Body of pancreas (tissue), 4 donors: ENCODE measurements around the gene RHBDL1. TPM values are rescaled to one million over a fixed set of nuclear protein-coding genes. Genes with fewer than 3 reads are reported as not detected.

Experiments
- ATAC-seq: fragments of 150-250 bp; one replicate; pipeline ENCODE4 v1.9.1; 2016
- DNase-seq, 4 donors: peaks; one replicate each; pipeline ENCODE4 v3.0.0-alpha.2; 2019
- H3K27ac ChIP-seq, 4 donors: fragments of 200-600 bp; sonication (generic); 1 replicate in 3 of 4; 2 replicates in 1 of 4; pipeline versions ENCODE4 v1.5.1 to v1.6.1; 2016 to 2019; ENCODE audit warnings: mild to moderate bottlenecking in 1 of 4, mixed read lengths in 1 of 4, moderate library complexity in 1 of 4
- H3K27me3 ChIP-seq, 2 donors: fragments of 200-600 bp; sonication (generic); one replicate each; pipeline ENCODE4 v1.6.0; 2016; ENCODE audit warnings: mild to moderate bottlenecking in 1 of 2
- H3K36me3 ChIP-seq, 2 donors: fragments of 200-600 bp; sonication (generic); replicated peaks in 1 of 2; 2 replicates each; pipeline ENCODE4 v1.5.1; 2016; ENCODE audit warnings: low read depth in 2 of 2; ENCODE audit not compliant: insufficient read depth in 1 of 2
- H3K4me1 ChIP-seq: fragments of 200-600 bp; sonication (generic); one replicate; pipeline ENCODE4 v1.6.0; 2016
- H3K4me3 ChIP-seq, 2 donors: fragments of 200-600 bp; sonication (generic); 1 replicate in 1 of 2; 2 replicates in 1 of 2; pipeline ENCODE4 v1.5.1; 2016 to 2019
- H3K9me3 ChIP-seq, 3 donors: fragments of 200-600 bp; sonication (generic); 1 replicate in 2 of 3; 2 replicates in 1 of 3; pipeline ENCODE4 v1.5.1; 2016
- POLR2A ChIP-seq, 3 donors: fragments of 450-650 bp; IDR thresholded peaks; one replicate each; pipeline ENCODE4 v1.6.1; 2016; ENCODE audit warnings: antibody characterized with exemption in 3 of 3, mild to moderate bottlenecking in 2 of 3
- WGBS, 2 donors: methylation state at CpG; one replicate each; pipeline ENCODE4 v1.1.5; 2017; 5-methylcytosine and 5-hydroxymethylcytosine counted together
- intact Hi-C: fragments of 100-400 bp; cut with DNase I; formaldehyde crosslinking; loops from one replicate; pipeline ENCODE4 v1.15.1; 2023
- total RNA-seq, 2 donors: library from RNA; depleted of rRNA; stranded (reverse); fragments of >200 nt; gene quantifications; one replicate each; pipeline ENCODE4 v1.1.0, GENCODE V29; 2016
- TF ChIP-seq, protein P1 (sequence below), 7 experiments: fragments of 450-650 bp in 4 of 7; fragments of 200-600 bp in 3 of 7; sonication (generic) in 3 of 7; IDR thresholded peaks; one replicate each; pipeline ENCODE4 v1.5.1; 2016 to 2019; ENCODE audit warnings: antibody characterized with exemption in 7 of 7

Gene RHBDL1
- total RNA-seq, 2 donors from 2014 or later: 1.8 to 4.3 TPM

DNA sequence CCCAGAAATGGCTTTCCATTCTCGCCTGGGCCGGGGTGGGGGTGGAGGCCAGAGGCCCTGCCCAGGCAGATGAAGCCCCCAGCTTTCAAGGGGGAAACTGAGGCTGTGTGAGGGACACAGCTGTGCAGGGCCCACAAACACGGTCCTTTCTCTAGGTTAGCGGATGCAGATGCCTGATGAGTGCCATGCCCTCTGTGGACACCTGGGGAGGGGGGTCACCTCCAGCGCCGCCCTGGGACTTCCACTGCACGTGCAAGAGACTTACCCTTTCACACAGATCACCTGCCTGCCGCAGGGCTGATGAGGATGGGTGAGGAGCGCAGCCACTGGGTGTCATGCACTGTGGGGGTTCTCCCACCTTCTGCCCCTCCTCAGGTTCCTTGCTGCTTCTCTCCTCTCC lies 42.9 kb downstream of the RHBDL1 start:
- TF ChIP-seq, protein P1, sequence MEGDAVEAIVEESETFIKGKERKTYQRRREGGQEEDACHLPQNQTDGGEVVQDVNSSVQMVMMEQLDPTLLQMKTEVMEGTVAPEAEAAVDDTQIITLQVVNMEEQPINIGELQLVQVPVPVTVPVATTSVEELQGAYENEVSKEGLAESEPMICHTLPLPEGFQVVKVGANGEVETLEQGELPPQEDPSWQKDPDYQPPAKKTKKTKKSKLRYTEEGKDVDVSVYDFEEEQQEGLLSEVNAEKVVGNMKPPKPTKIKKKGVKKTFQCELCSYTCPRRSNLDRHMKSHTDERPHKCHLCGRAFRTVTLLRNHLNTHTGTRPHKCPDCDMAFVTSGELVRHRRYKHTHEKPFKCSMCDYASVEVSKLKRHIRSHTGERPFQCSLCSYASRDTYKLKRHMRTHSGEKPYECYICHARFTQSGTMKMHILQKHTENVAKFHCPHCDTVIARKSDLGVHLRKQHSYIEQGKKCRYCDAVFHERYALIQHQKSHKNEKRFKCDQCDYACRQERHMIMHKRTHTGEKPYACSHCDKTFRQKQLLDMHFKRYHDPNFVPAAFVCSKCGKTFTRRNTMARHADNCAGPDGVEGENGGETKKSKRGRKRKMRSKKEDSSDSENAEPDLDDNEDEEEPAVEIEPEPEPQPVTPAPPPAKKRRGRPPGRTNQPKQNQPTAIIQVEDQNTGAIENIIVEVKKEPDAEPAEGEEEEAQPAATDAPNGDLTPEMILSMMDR (IDR thresholded peaks at IDR 0.05): no peak
- no peak for TF ChIP-seq POLR2A (IDR thresholded peaks at IDR 0.05)
- Histone ChIP-seq H3K27ac (no peak overlapping the region), H3K4me3 (no peak overlapping the region), H3K4me1 (peaks cover 72% of the 10 kb centered on the region), H3K36me3 (no peaks in the 10 kb centered on the region), H3K9me3 (no peaks in the 10 kb centered on the region), H3K27me3 (no peaks in the 10 kb centered on the region)
- DNase-seq (no peak), ATAC-seq (no peak)
- intact Hi-C loops: no loop called here
- 93 to 100% methylated on average over 1 to 9 of the region's 9 CpGs for WGBS, 2 donors

DNA sequence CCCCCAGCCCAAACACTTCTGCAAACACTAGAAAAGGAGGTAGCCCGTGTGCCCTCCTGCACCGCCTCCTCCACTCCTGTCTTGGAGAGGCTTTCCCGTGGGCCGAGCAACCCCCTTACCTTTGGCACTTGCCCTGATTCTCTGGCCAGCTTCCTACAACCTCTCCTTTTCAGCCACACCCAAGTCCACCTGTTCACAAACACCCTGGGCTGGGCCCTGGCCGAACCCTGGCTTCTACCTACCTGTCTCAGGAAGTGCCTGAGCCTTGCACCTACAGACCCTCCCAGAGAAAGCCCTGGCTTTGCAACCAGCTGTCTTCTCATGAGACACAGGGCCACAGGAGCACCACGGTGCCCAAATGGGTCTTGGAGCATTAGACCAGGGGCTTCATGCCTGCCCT lies 43.5 kb downstream of the RHBDL1 start:
- H3K4me1 ChIP-seq: peaks cover 72% of the 10 kb centered on the region
- no peaks in the 10 kb centered on the region for H3K36me3 ChIP-seq
- 70 to 81% methylated on average over 6 of the region's 6 CpGs for WGBS, 2 donors
- TF ChIP-seq POLR2A (IDR thresholded peaks at IDR 0.05): no peak
- TF ChIP-seq, protein P1 (IDR thresholded peaks at IDR 0.05): no peak
- no peak for ATAC-seq
- DNase-seq: no peak
- no peaks in the 10 kb centered on the region for H3K9me3 ChIP-seq
- H3K27me3 ChIP-seq: no peaks in the 10 kb centered on the region
- intact Hi-C loops: no loop called here
- H3K27ac ChIP-seq: no peak overlapping the region
- H3K4me3 ChIP-seq: no peak overlapping the region

DNA sequence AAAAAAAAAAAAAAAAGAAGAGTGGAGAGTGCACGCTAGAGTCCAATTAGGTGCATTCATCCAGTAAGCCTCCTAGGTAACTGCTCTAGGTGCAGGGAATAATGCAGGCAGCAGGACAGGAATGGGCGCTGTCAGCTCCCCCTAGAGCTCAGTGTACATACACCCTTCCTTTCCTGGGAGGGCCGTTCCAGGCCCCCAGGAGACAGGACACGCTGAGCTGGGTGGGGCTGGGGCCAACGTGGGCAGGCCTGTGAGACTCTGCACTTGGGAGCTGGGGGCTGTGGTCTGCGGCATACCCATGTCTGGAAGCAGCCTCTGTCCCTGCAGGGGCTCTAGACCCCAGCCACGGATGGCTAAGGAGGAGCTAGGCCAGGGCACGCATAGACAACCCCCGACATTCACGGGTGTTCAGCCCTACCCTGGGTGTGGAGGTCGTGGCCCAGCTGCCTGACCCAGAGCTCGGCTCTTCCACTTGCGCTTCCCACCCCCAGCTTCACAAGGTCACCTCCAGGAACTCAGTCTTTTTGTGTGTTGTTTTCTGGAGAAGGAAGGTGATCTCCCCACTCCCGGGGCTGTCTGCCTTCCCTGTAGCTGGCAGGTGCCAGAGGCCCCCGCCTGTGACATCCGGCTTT lies 44.5 kb downstream of the RHBDL1 start:
- DNase-seq (no peak), ATAC-seq (no peak)
- 7 to 9% methylated on average over 11 to 16 of the region's 16 CpGs for whole genome bisulfite sequencing, 2 donors
- H3K27me3 ChIP-seq: no peaks in the 10 kb centered on the region
- H3K4me1 ChIP-seq: peaks cover 64% of the 10 kb centered on the region
- no peaks in the 10 kb centered on the region for H3K9me3 ChIP-seq
- H3K36me3 ChIP-seq: no peaks in the 10 kb centered on the region
- peak overlapping the region; percentile 64 to 89 (median 83) for H3K27ac ChIP-seq
- intact Hi-C loops: no loop called here
- TF ChIP-seq, protein P1 (IDR thresholded peaks at IDR 0.05): peak in 1 of 7 experiments; percentile 7
- TF ChIP-seq POLR2A (IDR thresholded peaks at IDR 0.05): no peak
- peak overlapping the region; percentile 34 to 53 for H3K4me3 ChIP-seq

DNA sequence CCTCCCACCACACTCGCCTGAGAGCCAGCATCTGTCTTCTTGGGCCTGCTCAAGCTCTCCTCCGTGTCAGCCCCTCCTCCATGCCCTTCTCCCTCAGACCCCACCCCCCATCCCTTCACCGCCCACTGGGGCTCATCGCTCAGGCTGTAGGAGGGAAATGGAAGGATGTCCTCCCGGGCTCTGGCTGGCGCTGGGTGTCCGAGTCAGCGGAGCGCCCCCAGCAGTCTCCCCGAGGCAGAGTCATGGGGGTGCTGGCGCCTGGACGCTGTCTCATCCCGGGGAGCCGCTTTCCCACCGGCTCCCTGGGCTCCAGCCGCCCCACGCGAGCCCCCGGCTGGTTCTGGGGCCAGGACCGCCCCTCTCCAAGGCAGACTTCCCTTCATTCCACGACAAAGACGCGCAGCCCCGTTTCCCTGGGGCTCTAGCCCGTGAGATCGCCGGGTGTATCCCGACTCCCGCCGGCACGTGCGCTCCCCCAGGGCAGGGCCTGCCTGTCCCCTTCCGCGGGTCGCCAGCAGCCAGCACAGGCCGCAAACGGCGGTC lies 45.0 kb downstream of the RHBDL1 start:
- no peaks in the 10 kb centered on the region for H3K9me3 ChIP-seq
- H3K36me3 ChIP-seq: no peaks in the 10 kb centered on the region
- DNase-seq: peak in 2 of 4 donors; percentile 40 to 44
- peaks cover 60% of the 10 kb centered on the region for H3K4me1 ChIP-seq
- peak overlapping the region; percentile 34 to 53 for H3K4me3 ChIP-seq
- 0% methylated on average over 2 to 38 of the region's 38 CpGs for WGBS, 2 donors
- intact Hi-C loops: no loop called here
- H3K27me3 ChIP-seq: no peaks in the 10 kb centered on the region
- TF ChIP-seq, protein P1 (IDR thresholded peaks at IDR 0.05): no peak
- peak in 1 of 3 donors; percentile 50 for TF ChIP-seq POLR2A (IDR thresholded peaks at IDR 0.05)
- H3K27ac ChIP-seq: peak overlapping the region; percentile 64 to 89 (median 83)
- peak; percentile 12 for ATAC-seq
